Neural crest cell (in vitro differentiated cells): ENCODE results near the gene IGFL4. TPM values are rescaled to one million over a fixed set of nuclear protein-coding genes. Genes with fewer than 3 reads are reported as not detected.

Experiments used
- DNase-seq: peaks from one replicate; pipeline ENCODE4 v3.0.0; 2021; ENCODE audit warnings: low read depth, mixed read lengths, low spot score
- H3K27ac Mint-ChIP-seq: one replicate; pipeline ENCODE4 v1.8.0; 2021; ENCODE audit warnings: mild to moderate bottlenecking, mixed read lengths; ENCODE audit not compliant: unreplicated experiment
- H3K27me3 Mint-ChIP-seq: 2 replicates; pipeline ENCODE4 v1.8.0; 2021; ENCODE audit warnings: low read depth, mild to moderate bottlenecking, mixed read lengths
- H3K36me3 Mint-ChIP-seq: 2 replicates; pipeline ENCODE4 v1.8.0; 2021; ENCODE audit warnings: low read depth, mild to moderate bottlenecking, mixed read lengths
- H3K4me1 Mint-ChIP-seq: 2 replicates; pipeline ENCODE4 v1.8.0; 2021; ENCODE audit warnings: mixed read lengths
- H3K4me3 Mint-ChIP-seq: one replicate; pipeline ENCODE4 v1.8.0; 2021; ENCODE audit warnings: mild to moderate bottlenecking, mixed read lengths
- H3K9me3 Mint-ChIP-seq: 2 replicates; pipeline ENCODE4 v1.8.0; 2021; ENCODE audit warnings: mixed read lengths
- CTCF ChIP-seq: fragments of 200-600 bp; sonication (generic); conservative IDR thresholded peaks from 2 replicates; pipeline ENCODE4 v1.5.0; 2021; ENCODE audit warnings: antibody characterized with exemption, mild to moderate bottlenecking
- total RNA-seq: library from RNA; stranded (reverse); gene quantifications from 2 replicates; pipeline ENCODE4 v1.2.1, GENCODE V29; 2021

Gene IGFL4
- total RNA-seq, 1 donor from 2014 or later, result 0.70 TPM

- DNase-seq, result no peak
- no peak for TF ChIP-seq CTCF
- peaks cover 8% of the 10 kb centered on the region for H3K36me3 Mint-ChIP-seq
- H3K4me3 Mint-ChIP-seq, result no peak overlapping the region
- peaks cover 7% of the 10 kb centered on the region for H3K27me3 Mint-ChIP-seq
- H3K27ac Mint-ChIP-seq, result no peak overlapping the region
- H3K4me1 Mint-ChIP-seq, result no peaks in the 10 kb centered on the region
- peaks cover 5% of the 10 kb centered on the region for H3K9me3 Mint-ChIP-seq
Measured at GRCh38 chr19:46023311-46023779, 17.5 kb downstream of the IGFL4 start.

- Mint-ChIP-seq H3K27me3 (peaks cover 7% of the 10 kb centered on the region), H3K9me3 (peaks cover 5% of the 10 kb centered on the region), H3K27ac (peak within 1 kb of the TSS; percentile 62), H3K4me3 (peak within 1 kb of the TSS; percentile 6), H3K36me3 (peaks cover 8% of the 10 kb centered on the region), H3K4me1 (no peaks in the 10 kb centered on the region)
- no peak for DNase-seq
- no peak for TF ChIP-seq CTCF
Measured at GRCh38 chr19:46022431-46023310, 18.1 kb downstream of the IGFL4 start, which contains the start of gene PGLYRP1. Gene PGLYRP1, minus strand, starts transcription at chr19:46023053. Its CDS starts 32 bp downstream, at chr19:46023021.

GRCh38 chr19:46022061-46022430, 18.8 kb downstream of the IGFL4 start:
- Mint-ChIP-seq H3K27me3 (peaks cover 8% of the 10 kb centered on the region), H3K4me1 (peaks cover under 1% of the 10 kb centered on the region), H3K36me3 (peaks cover 8% of the 10 kb centered on the region), H3K27ac (peak overlapping the region; percentile 62), H3K4me3 (peak overlapping the region; percentile 6), H3K9me3 (peaks cover 5% of the 10 kb centered on the region)
- no peak for DNase-seq
- no peak for TF ChIP-seq CTCF

GRCh38 chr19:46021531-46022041, 19.2 kb downstream of the IGFL4 start:
- no peak for TF ChIP-seq CTCF
- H3K27ac Mint-ChIP-seq, result no peak overlapping the region
- peaks cover 11% of the 10 kb centered on the region for H3K27me3 Mint-ChIP-seq
- H3K36me3 Mint-ChIP-seq, result peaks cover 7% of the 10 kb centered on the region
- no peak for DNase-seq
- no peak overlapping the region for H3K4me3 Mint-ChIP-seq
- H3K9me3 Mint-ChIP-seq, result peaks cover 5% of the 10 kb centered on the region
- H3K4me1 Mint-ChIP-seq, result peaks cover 4% of the 10 kb centered on the region

- Mint-ChIP-seq H3K27ac (no peak overlapping the region), H3K4me1 (peaks cover 9% of the 10 kb centered on the region), H3K9me3 (no peaks in the 10 kb centered on the region), H3K4me3 (no peak overlapping the region), H3K36me3 (no peaks in the 10 kb centered on the region), H3K27me3 (peaks cover 17% of the 10 kb centered on the region)
- TF ChIP-seq CTCF, result no peak
- no peak for DNase-seq
Measured at GRCh38 chr19:46020819-46021125, 20.0 kb downstream of the IGFL4 start.
